Measurements from ENCODE around the gene STAT3. TPM values are rescaled to one million over a fixed set of nuclear protein-coding genes. Genes with fewer than 3 reads are reported as not detected.

STAT3 gene
- total and polyA plus RNA-seq, 9 of the 15 experiments (the other 6 are each of a cell fraction or from before 2014, with no cell fraction given) = 90.0 to 179 (median 114) TPM

- TF ChIP-seq, protein P1, sequence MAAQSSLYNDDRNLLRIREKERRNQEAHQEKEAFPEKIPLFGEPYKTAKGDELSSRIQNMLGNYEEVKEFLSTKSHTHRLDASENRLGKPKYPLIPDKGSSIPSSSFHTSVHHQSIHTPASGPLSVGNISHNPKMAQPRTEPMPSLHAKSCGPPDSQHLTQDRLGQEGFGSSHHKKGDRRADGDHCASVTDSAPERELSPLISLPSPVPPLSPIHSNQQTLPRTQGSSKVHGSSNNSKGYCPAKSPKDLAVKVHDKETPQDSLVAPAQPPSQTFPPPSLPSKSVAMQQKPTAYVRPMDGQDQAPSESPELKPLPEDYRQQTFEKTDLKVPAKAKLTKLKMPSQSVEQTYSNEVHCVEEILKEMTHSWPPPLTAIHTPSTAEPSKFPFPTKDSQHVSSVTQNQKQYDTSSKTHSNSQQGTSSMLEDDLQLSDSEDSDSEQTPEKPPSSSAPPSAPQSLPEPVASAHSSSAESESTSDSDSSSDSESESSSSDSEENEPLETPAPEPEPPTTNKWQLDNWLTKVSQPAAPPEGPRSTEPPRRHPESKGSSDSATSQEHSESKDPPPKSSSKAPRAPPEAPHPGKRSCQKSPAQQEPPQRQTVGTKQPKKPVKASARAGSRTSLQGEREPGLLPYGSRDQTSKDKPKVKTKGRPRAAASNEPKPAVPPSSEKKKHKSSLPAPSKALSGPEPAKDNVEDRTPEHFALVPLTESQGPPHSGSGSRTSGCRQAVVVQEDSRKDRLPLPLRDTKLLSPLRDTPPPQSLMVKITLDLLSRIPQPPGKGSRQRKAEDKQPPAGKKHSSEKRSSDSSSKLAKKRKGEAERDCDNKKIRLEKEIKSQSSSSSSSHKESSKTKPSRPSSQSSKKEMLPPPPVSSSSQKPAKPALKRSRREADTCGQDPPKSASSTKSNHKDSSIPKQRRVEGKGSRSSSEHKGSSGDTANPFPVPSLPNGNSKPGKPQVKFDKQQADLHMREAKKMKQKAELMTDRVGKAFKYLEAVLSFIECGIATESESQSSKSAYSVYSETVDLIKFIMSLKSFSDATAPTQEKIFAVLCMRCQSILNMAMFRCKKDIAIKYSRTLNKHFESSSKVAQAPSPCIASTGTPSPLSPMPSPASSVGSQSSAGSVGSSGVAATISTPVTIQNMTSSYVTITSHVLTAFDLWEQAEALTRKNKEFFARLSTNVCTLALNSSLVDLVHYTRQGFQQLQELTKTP (IDR thresholded peaks at IDR 0.05; ENCODE audit: low read depth in 1 of 2, partially characterized antibody in 2 of 2) = peak in 1 of 2 experiments; percentile 54
- TF ChIP-seq ZC3H11A (IDR thresholded peaks at IDR 0.05; ENCODE audit: low read depth, low read length) (no peak), ZNF311 (CRISPR knock-in tag; IDR thresholded peaks at IDR 0.05) (0 out of 2 replicates have a peak, but pooled peaks have one; percentile 79), CTBP1 (IDR thresholded peaks at IDR 0.05; ENCODE audit: borderline replicate concordance) (peak; percentile 57; the same call in 1 of the 2 replicates), CCAR2 (IDR thresholded peaks at IDR 0.05; ENCODE audit: low read depth, low read length) (no peak), CBFA2T3 (IDR thresholded peaks at IDR 0.05) (peak; percentile 63), CREM (IDR thresholded peaks at IDR 0.05; ENCODE audit: low read depth) (peak; percentile 64), L3MBTL2 (IDR thresholded peaks at IDR 0.05) (peak; percentile 81), ZNF347 (CRISPR knock-in tag; IDR thresholded peaks at IDR 0.05; ENCODE audit: low read depth) (no peak), U2AF1 (optimal IDR thresholded peaks at IDR 0.05; ENCODE audit: low read depth, low read length) (no peak), RREB1 (CRISPR knock-in tag; IDR thresholded peaks at IDR 0.05) (peak; percentile 74; the same call in 1 of the 2 replicates), RCOR1 (IDR thresholded peaks at IDR 0.05; ENCODE audit: borderline replicate concordance in 1 of 2, low read depth in 2 of 2, low read length in 2 of 2) (peak in 1 of 2 experiments; percentile 78; a peak in 2 of 4 replicates), ZNF384 (IDR thresholded peaks at IDR 0.05; ENCODE audit: low read depth, low read length) (0 out of 2 replicates have a peak, but pooled peaks have one; percentile 21), THAP12 (CRISPR knock-in tag; IDR thresholded peaks at IDR 0.05) (0 out of 2 replicates have a peak, but pooled peaks have one; percentile 53), OTX1 (CRISPR knock-in tag; IDR thresholded peaks at IDR 0.05) (0 out of 2 replicates have a peak, but pooled peaks have one; percentile 58)
Observed at GRCh38 chr17:42315402-42316156, 72.7 kb downstream of the STAT3 start (continued).
